GM03348 (cell line): ENCODE data around the gene FXR2.

Experiments
- DNase-seq: peaks from one replicate; pipeline ENCODE4 v3.0.0; 2012; ENCODE audit warnings: low spot score

Gene FXR2

GRCh38 chr17:7570351-7570750 is 44.3 kb downstream of the FXR2 start:
- DNase-seq: no peak

- no peak for DNase-seq
Measured at GRCh38 chr17:7569571-7569970, 45.1 kb downstream of the FXR2 start.

GRCh38 chr17:7563115-7563869 is 51.4 kb downstream of the FXR2 start:
- DNase-seq: no peak

GRCh38 chr17:7562208-7562605 is 52.5 kb downstream of the FXR2 start:
- no peak for DNase-seq

DNA sequence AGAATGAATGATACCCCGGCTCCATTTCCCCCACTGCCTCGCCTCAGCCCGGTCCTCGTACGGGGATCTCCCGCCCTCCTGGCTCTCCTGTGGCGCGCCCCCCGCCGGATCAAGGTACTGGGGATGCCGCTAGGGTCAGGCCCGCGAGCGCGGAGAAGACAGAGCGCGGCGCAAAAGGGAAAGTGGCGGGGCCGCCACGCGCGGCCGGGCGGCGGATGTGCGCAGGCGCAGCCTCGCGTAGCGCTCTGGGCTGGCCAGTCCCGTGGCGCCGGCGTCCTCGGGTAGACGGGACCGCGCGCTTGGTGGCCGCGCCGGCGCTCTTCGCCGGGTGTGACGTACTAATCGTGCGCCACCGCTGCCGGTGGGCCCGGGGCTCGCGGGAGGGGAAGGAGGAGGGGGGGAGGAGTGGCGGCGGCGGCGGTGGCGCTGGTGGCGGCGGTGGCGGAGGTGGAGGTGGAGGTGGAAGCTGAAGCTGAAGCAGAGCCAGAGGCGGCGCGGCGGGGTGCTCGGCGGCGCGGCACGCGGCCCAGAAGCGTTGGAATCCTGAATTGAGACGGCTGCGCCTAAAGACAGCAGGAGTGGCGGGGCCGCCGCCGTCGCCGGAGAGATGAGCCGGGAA is 53.0 kb downstream of the FXR2 start, which contains the start of gene SENP3:
TSS of gene SENP3 (plus strand) at position 331 of the 619 bp plus-strand sequence. CDS start 1,158 bp downstream, outside the sequence.
- DNase-seq: peak; percentile 99

DNA sequence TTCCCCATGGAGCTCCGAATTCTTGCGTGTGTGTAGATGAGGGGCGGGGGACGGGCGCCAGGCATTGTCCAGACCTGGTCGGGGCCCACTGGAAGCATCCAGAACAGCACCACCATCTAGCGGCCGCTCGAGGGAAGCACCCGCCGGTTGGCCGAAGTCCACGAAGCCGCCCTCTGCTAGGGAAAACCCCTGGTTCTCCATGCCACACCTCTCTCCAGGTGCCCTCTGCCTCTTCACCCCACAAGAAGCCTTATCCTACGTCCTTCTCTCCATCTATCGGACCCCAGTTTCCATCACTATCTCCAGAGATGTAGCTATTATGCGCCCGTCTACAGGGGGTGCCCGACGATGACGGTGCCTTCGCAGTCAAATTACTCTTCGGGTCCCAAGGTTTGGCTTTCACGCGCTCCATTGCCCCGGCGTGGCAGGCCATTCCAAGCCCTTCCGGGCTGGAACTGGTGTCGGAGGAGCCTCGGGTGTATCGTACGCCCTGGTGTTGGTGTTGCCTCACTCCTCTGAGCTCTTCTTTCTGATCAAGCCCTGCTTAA is 53.6 kb downstream of the FXR2 start:
- peak; percentile 92 for DNase-seq

GRCh38 chr17:7560172-7561027 is 54.3 kb downstream of the FXR2 start:
- peak; percentile 80 for DNase-seq

DNA sequence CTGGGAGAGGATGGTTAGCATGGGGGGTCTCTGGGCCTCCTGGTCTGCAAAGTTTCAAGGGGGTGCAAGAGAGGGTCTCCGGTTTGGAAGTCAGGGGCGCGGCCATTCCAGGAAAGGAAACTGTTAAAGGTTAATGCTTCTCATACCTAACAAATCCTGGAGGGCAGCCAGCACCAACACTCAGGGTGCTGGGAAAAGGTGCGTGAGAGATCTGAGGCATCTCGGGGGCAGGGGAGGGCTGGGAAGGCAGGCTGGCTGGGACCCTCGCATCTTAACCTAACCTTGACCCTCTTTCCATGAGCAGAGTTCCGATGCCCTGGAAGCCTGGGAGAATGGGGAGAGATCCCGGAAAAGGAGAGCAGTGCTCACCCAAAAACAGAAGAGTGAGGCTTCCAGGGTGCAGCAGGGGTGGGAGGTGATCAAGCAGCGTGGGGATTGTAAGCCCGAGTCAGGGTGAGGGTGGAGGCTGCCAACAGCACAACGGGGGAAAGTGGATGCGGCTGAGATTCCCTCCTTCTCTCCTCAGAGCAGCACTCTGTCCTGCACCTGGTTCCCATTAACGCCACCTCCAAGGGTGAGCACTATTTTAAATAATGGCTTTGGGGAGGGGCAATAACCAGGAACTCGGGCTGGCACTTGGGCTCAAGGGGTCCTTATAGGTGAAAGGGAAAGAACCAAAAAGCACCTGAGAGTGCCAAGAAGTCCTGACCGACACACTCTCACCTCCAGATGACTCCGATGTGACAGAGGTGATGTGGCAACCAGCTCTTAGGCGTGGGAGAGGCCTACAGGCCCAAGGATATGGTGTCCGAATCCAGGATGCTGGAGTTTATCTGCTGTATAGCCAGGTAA is 55.2 kb downstream of the FXR2 start:
- no peak for DNase-seq

DNA sequence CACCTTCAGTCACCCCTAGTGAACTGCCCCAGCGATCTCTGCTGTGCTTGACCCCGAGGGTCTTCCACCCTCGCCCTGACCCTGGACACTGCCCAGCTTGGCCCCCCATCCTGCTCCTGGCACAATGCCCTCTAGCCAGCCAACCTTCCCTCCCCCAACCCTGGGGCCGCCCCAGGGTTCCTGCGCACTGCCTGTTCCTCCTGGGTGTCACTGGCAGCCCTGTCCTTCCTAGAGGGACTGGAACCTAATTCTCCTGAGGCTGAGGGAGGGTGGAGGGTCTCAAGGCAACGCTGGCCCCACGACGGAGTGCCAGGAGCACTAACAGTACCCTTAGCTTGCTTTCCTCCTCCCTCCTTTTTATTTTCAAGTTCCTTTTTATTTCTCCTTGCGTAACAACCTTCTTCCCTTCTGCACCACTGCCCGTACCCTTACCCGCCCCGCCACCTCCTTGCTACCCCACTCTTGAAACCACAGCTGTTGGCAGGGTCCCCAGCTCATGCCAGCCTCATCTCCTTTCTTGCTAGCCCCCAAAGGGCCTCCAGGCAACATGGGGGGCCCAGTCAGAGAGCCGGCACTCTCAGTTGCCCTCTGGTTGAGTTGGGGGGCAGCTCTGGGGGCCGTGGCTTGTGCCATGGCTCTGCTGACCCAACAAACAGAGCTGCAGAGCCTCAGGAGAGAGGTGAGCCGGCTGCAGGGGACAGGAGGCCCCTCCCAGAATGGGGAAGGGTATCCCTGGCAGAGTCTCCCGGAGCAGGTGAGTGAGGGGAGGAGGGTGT is 56.0 kb downstream of the FXR2 start, which contains the start of gene TNFSF13:
TSS of gene TNFSF13 (plus strand) at position 207 of the 776 bp plus-strand sequence. CDS start at position 497, 290 bp downstream.
- DNase-seq: no peak

- DNase-seq: peak; percentile 70
Measured at GRCh38 chr17:7557775-7558543, 56.7 kb downstream of the FXR2 start.

GRCh38 chr17:7557147-7557764 is 57.4 kb downstream of the FXR2 start:
- no peak for DNase-seq

DNA sequence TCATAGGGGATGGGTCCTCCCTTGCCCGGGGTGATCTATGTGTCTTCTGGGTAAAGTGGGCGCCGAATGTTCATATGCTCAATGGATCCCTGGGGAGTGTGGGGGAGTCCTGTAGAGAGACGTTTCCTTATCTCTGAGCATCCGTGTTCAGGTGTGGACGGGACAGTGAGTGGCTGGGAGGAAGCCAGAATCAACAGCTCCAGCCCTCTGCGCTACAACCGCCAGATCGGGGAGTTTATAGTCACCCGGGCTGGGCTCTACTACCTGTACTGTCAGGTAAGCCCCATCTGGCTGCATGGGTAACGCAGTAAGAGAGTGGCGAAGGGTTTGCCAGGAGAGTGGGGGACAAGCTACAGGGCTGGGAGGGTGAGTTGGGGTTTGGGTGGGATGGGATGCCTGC is 58.1 kb downstream of the FXR2 start:
- no peak for DNase-seq

GRCh38 chr17:7555320-7555948 is 59.3 kb downstream of the FXR2 start:
- no peak for DNase-seq

DNA sequence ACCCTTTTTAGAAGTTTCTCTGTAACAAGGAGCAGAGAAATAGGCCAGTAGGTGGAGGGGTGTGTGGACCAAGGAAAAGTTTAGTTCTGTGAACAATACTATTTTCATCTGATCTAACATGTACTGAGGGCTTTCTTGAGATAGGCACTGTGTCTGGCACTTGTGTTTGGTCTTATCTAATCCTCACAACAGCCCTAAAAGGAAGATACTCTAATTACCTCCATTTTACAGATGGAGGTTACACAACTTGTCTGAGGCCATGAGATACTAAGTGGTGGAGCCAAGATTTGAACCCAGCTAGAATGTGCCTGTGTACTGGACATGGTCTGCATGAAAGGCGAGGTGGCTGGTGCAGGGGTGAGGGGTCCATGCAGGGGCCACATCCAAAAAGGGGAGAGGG is 61.3 kb downstream of the FXR2 start:
- no peak for DNase-seq

DNA sequence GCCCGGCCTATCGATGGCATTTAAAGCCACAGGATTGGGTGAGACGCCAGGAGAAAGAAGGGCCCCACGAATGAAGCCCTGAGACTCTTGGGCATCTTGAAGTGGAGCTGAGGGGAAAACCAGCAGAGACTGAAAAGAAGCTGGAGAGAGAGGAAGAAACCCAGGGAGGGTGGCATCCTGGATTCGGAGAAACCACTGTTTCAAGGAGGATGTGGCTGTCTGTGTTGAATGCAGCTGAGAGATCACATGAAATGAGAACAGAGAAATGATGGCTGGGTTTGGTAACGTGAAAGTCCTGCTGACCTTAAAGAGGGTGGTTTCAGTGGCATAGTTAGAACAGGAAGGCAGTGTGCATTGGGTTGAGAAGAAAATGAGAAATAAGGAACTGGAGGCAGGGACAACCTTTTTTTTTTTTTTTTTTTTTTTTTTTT is 62.1 kb downstream of the FXR2 start:
- no peak for DNase-seq

GRCh38 chr17:7551396-7551795 is 63.3 kb downstream of the FXR2 start:
- DNase-seq: no peak

- DNase-seq: no peak
Measured at GRCh38 chr17:7550344-7550743, 64.4 kb downstream of the FXR2 start.

DNA sequence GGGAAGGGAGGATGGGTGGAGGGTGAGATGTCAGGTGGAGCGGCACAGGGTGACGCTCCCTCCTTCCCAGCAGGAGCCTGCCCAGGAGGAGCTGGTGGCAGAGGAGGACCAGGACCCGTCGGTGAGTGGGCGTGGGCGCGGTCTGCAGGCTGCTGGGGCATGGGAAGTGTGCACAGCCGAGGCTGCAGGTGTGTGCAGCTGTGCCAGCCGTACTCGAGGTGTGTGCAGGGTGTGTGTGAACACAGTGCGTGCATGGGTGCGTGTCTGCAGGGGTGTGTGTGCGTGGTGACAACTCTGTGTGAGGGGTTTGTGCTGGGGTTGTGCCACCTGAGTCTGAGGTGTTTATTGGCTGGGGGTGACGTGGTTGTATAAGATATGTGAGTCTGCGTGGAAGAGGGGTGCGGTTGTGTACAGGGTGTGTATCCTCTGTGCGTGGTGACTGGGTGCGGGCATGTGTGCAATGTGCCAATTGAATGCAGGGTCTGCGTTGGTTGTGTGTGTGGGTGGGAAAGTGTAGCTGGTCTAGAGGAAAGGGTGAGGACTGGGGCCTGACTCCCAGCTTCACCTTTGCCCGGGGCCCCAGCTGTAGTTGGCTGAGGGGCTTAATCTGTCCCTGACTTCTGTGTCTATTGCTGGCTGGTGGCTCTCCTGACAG is 65.2 kb downstream of the FXR2 start:
- no peak for DNase-seq
